Activated CD8-positive, alpha-beta memory T cell treated with anti-CD3 and anti-CD28 coated beads for 24 hours (primary cell): Measurements from ENCODE around the gene AHI1.
"Not testable (repeated sequence)": the region's sequence is repeated elsewhere in the genome, so short reads cannot be mapped to it uniquely, and the experiment has no call there.

ENCODE experiments used
- DNase-seq: peaks from one replicate; pipeline ENCODE4 v3.0.0-alpha.2; 2020

The AHI1 gene

DNA sequence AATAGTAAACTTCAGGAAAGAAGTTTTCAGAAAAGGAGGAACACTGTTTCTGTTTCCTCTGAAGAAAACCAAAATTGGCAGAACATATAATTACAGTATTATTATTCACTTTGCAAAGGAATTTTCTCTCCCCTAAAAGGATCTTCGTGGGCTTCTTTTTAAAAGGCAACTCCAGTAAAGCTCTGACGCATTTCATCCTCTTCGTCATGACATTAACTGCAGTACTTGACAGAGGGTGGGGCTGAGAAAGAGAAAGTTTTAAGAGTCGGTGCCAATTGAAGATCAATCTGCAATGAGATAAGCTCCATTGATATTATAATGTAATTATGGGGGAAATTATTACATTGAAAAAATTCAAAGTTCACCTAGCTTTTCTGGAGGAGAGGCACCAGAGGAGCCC is 240.7 kb downstream of the AHI1 start:
- no peak for DNase-seq

DNA sequence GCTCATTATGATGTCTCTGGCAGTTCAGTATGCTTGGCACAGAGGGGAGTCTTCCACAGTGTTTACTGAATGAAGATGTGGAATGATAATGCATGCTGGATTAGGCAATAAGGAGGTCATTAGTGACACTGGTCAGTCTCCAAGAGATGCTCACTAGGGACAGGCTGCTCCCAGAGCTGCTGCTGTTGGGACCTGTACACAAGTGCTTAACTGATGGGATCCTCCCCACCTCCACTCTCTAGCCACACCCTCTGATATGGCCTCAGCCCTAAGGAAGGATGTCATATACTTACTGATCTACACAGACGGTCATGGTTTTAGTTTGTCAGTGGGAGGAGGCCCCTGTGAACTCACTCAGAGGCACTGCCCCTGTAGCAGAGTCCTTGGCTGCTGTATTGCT is 243.1 kb downstream of the AHI1 start:
- DNase-seq = peak; percentile 30

DNA sequence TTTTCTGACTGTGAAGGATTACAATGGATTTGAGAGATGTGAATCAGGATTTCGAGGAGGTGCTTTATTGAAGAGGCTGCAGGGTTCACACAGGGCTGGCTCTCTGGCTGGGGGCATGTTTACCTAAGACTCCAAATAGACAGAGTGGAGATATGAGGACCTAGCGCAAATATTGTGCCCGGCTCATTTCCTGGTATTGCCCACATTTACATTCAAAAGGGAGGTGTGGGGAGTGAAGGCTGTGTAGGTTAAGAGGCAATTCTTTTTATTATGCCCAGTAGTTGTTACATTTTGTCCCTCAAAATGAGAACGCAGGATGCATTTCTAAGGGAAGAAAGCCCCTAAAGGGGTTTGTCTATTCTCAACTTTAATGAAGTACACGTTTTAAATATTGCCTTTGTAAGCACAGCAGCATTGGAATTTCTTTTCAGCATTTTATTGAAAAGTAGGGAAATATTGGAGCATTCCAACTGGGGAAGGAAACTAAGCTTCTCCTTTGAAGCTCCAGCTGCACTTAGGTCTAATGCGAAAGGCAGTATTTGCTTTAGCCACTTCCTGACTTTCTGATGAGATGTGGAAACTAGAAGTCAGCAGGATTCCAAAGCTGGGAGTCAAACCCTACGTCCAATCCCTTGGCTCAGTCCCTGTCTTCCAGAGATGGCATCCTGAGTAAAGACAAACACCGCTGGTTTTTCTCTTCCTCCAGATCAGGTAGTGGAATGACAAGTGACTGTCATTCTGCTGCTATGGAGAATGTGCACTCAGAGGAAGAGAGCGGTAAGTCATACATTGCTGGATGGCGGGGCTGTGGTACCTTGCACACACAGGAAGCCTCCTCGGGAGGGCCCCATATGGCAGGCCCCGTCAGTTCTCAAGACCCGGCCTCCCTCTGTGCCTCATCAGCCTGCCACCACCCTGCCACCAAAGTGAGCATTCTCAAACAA is 245.8 kb downstream of the AHI1 start:
- DNase-seq = peak; percentile 33

DNA sequence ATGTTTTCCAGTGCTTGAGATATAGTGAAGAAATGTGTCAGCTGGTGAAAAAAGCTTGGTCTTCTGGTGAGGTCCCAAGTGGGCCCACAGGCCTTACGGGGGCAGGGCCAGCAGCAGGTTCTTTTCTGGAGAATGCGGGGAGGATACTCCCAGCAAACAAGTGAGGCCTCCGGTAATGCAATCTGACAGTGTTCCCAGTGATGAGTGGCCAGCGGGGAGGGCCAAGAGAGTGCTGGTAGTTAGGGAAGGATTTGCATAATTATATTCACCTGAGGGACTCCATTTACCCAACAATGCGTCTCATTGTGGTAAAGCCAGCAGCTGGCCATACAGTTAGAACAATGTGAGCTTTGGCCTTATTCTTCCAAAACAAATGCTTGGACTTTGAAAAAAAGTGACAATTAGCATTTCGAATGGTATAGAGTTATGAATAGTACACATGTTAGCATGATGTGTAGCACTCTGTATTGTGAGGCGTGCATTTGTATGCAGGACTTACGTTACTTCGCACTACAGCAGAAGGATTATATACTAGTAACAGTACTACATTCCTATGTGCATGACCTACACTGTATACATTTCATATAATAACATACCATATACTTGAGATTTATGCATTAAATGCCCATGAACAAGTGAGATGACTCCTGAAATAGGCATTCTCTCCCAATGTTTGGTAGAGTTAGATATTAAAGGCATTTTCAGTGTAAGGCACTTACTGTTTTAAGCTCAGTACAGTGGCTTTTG is 246.6 kb downstream of the AHI1 start:
- peak; percentile 28 for DNase-seq

DNA sequence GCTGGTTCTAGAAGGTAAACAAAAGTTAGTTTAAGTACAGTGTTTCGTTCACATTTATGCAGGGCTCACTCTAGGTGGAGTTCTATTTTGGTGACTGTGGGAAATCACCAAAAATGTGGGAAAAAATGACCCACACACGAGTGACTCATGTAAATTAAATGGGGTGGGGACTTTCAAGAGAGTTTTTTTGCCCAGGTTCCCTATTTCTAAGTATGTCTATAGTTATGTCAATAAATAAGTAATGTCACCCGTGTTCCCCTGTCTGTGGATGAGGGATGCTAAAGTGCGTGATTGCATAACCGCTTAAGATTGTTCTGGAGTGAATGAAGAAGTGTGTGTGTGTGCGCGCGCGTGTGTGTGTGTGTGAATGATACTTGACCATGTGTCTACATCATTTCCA is 247.3 kb downstream of the AHI1 start:
- peak; percentile 26 for DNase-seq

DNA sequence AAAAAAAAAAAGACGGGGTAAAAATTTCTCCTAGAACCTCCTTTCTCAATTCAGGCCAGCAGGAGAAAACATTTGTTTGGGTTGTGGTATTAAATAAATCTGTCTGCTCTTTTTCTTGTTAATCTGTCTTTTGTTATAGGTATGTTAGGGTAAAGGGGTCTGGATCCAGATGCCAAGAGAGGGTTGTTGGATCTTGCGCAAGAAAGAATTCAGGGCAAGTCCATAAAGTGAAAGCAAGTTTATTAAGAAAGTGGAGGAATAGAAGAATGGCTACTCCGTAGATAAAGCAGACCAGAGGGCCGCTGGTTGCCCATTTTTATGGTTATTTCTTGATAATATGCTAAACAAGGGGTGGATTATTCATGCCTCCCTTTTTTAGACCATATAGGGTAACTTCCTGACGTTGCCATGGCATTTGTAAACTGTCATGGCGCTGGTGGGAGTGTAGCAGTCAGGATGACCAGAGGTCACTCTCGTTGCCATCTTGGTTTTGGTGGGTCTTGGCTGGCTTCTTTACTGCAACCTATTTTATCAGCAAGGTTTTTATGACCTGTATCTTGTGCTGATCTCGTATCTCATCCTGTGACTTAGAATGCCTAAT is 251.0 kb downstream of the AHI1 start:
- not testable (repeated sequence) for DNase-seq

DNA sequence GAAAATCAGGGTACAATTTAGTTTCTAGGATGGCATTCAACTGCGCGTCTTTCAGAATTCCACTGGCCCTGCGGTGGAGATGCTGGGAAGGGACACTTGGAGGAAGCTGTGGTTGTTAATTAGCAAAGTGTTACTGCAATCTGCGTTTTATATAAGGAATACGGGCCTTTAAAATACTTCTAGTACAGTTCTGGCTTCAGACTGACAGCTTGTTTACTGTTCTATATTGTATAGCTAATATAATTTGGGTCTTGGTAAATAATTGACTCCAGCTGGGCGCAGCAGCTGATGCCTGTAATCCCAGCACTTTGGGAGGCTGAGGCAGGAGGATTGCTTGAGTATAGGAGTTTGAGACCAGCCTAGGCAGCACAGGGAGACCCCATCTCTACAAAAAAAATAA is 252.7 kb downstream of the AHI1 start:
- DNase-seq = no peak

DNA sequence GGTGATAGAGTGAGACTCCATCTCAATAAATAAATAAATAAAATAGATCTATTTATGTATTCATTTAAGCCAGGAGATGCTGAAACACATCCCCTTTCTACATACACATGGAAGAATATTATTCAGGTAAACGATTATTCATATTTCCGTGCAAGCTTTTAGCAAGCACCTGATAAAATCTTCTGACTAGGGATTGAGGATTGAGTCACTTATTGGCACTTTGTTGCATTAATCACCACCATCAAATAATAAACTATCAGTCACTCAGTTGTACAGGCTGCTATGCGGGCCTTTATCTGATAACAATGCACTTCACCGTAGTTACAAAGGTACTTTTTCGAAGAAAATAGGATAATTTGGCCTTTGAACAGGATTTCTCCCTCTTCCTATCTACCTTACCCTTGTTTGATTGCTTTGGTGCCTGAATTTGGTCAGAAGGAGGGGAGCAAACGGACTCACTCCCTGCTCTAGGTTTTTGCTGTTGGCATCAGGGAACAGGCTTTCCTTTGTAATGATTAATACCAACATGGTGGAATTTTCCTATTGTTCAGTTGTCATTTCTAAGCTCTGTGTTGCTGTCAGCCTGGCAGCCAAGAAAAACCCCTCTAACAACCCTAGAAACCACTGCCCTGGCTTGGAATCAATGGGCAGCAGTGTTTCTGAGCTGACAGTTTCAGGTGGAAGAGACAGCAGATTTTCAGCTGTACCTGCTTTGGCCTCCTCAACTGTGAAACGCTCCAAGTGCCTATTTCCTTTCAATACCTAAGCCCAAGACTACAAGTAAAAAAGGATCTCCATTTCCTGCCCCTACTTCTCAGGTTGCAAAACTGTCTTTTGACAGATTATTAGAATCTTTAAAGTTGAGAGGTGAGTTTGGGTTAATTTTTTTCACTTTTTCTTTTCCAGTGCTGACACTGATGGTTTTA is 253.4 kb downstream of the AHI1 start:
- no peak for DNase-seq

DNA sequence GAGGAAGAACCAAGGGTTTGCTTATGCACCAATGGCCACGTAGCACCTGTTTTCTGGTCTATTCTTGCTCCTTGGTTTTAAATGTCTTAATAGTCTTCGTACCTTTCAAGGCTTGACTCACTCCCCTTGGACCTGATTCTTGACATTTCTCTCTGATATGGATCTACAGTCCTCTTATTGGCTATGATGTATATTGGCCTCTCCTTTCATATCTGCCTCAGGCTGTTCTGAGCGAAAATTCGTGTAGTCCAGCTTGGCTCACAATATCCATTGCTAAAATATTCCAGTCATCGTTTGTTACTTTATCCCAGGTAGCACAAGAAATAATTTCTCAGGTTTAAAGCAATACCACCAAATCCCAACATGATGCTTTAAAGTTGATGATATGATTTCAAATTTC is 256.8 kb downstream of the AHI1 start:
- DNase-seq = no peak

DNA sequence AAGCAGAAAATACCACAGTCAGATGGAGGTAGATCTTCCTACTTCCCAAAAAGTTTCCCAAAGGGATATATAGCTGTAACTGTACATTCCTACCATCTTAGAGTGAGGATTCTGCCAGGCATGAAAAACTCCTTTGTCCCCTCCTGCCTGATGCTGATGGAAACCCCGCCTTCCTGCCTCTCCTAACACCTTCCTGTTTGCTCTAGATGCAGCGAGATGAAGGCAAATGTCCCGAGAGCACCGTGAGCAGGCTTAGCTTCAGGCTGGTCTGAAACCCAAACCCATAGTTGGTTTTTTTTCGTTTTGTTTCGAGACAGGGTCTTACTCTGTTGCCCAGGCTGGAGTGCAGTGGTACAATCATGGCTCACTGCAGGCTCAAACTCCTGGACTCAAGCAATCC is 260.8 kb downstream of the AHI1 start:
- DNase-seq = no peak

DNA sequence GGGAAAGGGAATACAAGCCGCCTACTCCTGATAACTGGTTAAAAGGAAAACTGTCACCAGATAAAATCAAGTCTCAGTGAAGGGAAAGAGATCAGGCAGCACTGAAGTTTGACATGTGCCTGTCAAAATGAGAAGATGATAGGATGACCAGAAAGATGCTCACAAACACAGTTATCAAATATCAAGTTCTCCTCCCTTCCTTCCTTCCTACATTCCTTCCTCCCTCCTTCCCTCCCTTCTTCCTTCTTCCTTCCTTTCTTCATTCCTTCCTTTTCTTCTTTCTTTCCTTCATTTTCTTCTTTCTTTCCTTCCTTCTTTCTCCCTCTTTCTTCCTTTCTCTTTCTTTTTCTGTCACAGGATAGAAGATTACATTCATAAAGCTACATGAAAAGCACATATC is 261.2 kb downstream of the AHI1 start:
- DNase-seq = no peak

DNA sequence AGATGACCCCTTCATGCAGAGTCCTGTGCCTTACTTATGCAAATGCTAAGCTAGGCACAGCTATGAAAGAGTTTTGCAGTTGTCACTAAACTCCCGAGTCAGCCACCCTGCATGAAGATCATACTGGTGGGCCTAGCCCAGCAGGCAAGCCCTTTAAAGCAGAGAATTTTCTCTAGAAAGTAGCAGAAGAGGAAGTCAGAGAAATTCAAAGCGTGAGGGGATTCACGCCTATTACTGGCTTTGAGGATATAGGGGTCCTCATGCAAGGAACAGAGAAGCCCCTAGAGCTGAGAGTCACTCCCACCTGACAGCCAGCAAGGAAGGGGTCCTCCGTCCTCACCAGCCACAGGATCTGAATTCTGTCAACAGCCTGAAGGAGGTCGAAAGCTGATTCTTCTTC is 261.8 kb downstream of the AHI1 start:
- no peak for DNase-seq

DNA sequence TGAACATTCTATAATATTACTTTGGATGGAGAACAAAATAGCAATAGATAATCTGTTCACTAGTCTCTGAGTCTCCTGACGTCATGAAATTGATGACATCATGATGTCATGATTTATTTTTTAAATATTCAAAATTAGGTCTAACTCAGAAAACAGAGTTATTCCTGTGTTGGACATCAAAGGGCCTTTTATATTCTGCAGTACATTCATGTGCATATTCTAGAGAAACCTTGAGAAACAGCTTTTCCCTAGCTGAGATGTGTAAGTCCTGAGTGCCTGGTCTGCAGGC is 263.1 kb downstream of the AHI1 start:
- DNase-seq = no peak

DNA sequence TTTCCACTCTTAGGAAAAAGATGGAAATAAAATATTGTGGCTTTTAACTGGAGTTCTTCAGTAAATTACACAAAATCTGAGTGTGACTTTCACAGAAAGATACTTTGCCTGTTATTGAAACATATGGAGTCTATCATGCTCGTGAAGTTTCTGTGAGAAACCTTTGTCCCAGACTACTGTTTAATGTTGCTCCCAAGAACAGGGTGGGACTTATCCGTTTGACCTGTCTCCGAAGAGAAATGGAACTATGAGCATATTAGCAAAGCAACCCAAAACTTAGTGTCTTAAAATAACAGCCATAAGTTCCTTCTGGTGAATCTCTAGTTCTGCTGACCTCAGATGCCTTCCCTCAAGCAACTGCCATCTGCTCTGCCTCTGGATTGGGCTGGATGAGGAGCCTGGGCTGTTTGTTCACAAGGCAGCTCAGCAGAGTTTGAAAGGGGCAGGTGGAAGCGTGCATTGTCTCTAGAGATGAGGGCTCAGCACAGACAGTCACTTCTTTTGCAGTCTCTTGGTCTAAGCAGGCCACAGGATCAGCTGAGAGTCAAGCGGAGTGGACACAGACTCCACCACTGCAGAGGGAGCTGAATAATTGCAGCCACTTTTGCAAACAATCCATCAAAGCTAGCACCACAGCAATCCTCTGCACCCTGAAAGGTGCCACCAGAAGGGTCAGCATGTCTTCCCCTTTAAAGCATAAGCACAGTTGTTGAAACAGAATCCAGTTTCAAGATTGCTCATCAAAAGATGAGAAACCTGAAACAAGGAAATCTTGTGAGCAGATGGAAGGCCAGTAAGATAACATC is 263.7 kb downstream of the AHI1 start:
- no peak for DNase-seq
